ENCODE results near the gene PTTG2.
A peak's percentile ranks its signal among the peaks of the same experiment; 100 is the strongest.

PTTG2 gene

DNA sequence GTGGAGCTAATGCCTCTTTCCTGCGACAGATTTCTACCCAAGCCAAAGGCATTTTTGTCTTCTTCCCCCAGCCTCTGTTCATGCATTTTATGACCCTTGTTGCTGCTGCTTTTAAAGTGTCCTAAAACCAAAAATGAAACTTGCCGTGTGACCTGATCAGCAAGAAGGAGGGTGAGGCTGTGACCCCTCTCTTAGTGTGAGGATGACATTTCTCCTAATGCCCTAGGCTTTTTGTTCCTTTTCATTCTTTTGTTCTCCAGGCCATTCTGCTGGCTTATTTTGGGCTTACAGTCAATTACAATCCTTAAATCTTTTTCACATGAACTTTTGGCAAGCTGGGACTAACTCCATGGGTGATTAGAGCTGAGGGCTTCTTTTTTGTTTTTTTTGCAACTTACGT, 34.4 kb downstream of the PTTG2 start:
- Histone ChIP-seq H3K27ac (peak overlapping the region; percentile 64 to 76), H3K4me3 (peak overlapping the region; percentile 23)
- TF ChIP-seq, protein P1, sequence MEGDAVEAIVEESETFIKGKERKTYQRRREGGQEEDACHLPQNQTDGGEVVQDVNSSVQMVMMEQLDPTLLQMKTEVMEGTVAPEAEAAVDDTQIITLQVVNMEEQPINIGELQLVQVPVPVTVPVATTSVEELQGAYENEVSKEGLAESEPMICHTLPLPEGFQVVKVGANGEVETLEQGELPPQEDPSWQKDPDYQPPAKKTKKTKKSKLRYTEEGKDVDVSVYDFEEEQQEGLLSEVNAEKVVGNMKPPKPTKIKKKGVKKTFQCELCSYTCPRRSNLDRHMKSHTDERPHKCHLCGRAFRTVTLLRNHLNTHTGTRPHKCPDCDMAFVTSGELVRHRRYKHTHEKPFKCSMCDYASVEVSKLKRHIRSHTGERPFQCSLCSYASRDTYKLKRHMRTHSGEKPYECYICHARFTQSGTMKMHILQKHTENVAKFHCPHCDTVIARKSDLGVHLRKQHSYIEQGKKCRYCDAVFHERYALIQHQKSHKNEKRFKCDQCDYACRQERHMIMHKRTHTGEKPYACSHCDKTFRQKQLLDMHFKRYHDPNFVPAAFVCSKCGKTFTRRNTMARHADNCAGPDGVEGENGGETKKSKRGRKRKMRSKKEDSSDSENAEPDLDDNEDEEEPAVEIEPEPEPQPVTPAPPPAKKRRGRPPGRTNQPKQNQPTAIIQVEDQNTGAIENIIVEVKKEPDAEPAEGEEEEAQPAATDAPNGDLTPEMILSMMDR (IDR thresholded peaks at IDR 0.05), result no peak
- no peak for DNase-seq (ENCODE audit: low spot score)

- no peak for DNase-seq (ENCODE audit: low spot score)
- H3K4me3 ChIP-seq, result no peak overlapping the region
- TF ChIP-seq, protein P1 (IDR thresholded peaks at IDR 0.05), result no peak
- peak overlapping the region; percentile 64 to 72 for H3K27ac ChIP-seq
Measured at GRCh38 chr4:37995299-37995821, 35.2 kb downstream of the PTTG2 start.

GRCh38 chr4:37995981-37996775, 36.0 kb downstream of the PTTG2 start:
- DNase-seq (ENCODE audit: low spot score), result no peak
- TF ChIP-seq, protein P1 (IDR thresholded peaks at IDR 0.05), result no peak
- Histone ChIP-seq H3K27ac (peak overlapping the region; percentile 64 to 72), H3K4me3 (no peak overlapping the region)

GRCh38 chr4:37998226-37998625, 38.0 kb downstream of the PTTG2 start:
- no peak for DNase-seq (ENCODE audit: low spot score)
- Histone ChIP-seq H3K4me3 (no peak overlapping the region), H3K27ac (peak overlapping the region; percentile 52 to 56)
- TF ChIP-seq, protein P1 (IDR thresholded peaks at IDR 0.05), result no peak

DNA sequence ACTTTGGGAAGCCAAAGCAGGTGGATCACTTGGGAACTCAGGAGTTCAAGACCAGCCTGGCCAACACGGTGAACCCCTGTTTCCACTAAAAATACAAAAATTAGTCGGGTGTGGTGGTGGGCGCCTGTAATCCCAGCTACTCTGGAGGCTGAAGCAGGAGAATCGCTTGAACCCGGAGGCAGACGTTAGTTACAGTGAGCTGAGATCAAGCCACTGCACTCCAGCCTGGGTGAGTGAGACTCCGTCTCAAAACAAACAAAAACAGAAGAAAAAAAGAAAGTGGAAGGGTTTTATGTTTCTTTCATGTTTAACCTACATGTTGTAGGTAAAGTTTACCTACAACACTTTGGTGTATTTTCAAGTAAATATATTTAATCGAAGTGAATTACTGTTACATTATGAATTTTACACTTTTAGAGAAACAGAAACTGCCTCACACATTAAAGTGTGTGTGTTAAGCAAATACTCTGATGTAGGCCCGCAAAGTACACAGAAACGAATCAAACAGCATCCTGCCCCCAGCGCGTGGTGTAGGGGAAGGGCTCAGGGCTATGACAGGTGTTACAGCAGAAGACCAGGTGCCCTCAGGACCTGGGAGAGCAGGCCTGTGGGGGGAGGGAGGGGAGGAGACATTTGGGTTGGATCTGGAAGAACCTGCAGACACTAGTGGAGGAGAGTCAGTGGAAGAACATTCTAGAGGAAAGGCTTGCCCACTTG, 39.0 kb downstream of the PTTG2 start:
- no peak for DNase-seq (ENCODE audit: low spot score)
- Histone ChIP-seq H3K4me3 (no peak overlapping the region), H3K27ac (peak overlapping the region; percentile 52 to 56)
- TF ChIP-seq, protein P1 (IDR thresholded peaks at IDR 0.05), result no peak

DNA sequence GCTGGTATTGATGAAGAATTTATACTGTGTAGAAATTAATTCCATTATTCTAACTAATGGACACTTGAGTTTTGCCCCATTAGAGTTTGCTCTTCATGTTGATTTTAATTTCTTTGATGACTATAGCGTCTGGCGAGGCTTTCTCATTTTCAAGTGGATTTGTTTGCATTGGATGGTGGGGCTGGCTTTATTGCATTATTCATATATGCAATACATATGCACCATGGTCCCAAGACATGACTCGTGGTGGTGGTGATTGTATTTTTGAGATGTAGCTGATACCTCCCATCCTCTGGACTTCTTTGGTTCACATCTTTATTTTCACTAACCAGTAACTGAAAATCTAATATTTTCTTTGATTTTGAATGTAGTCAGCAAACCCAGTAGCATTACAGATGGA, 39.8 kb downstream of the PTTG2 start:
- TF ChIP-seq, protein P1 (IDR thresholded peaks at IDR 0.05), result no peak
- no peak for DNase-seq (ENCODE audit: low spot score)

More for the DNA sequence above, 39.8 kb downstream of the PTTG2 start:
- no peak overlapping the region for H3K4me3 ChIP-seq
- no peak overlapping the region for H3K27ac ChIP-seq

All from coronary artery (tissue), 2 donors.